Measurements from ENCODE around the gene AGPAT2. TPM values are rescaled to one million over a fixed set of nuclear protein-coding genes. Genes with fewer than 3 reads are reported as not detected.

AGPAT2 gene
- total RNA-seq, 1 donor from 2014 or later = 2.4 TPM

DNA sequence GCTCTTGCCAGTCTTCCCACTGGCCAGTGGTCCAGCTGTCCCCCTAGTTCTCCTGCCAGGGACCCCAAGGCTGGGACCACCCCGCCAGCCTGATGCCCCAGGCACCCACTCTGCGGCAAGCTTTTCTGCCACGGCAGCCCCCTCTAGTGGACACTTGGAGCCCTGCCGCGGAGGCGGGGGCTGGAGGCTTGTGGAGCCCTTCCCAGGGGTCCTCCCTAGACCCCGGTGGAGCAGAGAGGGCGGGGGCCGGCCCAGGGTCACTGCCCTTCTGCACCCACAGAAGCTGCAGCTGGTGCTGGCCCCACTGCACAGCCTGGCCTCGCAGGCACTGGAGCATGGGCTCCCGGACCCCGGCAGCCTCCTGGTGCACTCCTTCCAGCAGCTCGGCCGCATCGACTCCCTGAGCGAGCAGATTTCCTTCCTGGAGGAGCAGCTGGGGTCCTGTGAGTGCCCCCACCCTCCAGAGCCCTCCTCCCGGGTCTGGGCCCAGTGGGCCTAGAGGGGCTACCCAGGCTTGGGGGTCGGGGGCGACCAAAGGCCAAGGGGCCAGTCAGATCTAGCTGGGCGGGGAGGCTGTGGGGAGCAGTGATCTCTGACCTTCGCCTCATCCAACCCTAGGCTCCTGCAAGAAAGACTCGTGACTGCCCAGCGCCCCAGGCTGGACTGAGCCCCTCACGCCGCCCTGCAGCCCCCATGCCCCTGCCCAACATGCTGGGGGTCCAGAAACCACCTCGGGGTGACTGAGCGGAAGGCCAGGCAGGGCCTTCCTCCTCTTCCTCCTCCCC is 15.4 kb downstream of the AGPAT2 start:
- Mint-ChIP-seq H3K4me1 (no peaks in the 10 kb centered on the region), H3K27me3 (ENCODE audit: insufficient read depth, low read depth) (peaks cover under 1% of the 10 kb centered on the region), H3K27ac (no peak overlapping the region), H3K36me3 (no peaks in the 10 kb centered on the region), H3K9me3 (no peaks in the 10 kb centered on the region), H3K4me3 (no peak overlapping the region)
- no peaks in the 10 kb centered on the region for H3K9me3 ChIP-seq (ENCODE audit: low read depth)
- H3K4me2 ChIP-seq = no peak overlapping the region
- no peaks in the 10 kb centered on the region for H3K79me2 ChIP-seq (ENCODE audit: low read depth)
- peaks cover 4% of the 10 kb centered on the region for H3K4me1 ChIP-seq
- H3K9ac ChIP-seq = no peak overlapping the region
- H3K36me3 ChIP-seq = no peaks in the 10 kb centered on the region
- H3F3A ChIP-seq (ENCODE audit: low read depth) = peaks cover under 1% of the 10 kb centered on the region
- peaks cover 1% of the 10 kb centered on the region for H3K27me3 ChIP-seq
- TF ChIP-seq, protein P1, sequence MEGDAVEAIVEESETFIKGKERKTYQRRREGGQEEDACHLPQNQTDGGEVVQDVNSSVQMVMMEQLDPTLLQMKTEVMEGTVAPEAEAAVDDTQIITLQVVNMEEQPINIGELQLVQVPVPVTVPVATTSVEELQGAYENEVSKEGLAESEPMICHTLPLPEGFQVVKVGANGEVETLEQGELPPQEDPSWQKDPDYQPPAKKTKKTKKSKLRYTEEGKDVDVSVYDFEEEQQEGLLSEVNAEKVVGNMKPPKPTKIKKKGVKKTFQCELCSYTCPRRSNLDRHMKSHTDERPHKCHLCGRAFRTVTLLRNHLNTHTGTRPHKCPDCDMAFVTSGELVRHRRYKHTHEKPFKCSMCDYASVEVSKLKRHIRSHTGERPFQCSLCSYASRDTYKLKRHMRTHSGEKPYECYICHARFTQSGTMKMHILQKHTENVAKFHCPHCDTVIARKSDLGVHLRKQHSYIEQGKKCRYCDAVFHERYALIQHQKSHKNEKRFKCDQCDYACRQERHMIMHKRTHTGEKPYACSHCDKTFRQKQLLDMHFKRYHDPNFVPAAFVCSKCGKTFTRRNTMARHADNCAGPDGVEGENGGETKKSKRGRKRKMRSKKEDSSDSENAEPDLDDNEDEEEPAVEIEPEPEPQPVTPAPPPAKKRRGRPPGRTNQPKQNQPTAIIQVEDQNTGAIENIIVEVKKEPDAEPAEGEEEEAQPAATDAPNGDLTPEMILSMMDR (IDR thresholded peaks at IDR 0.05) = peak; percentile 96
- no peak for TF ChIP-seq EZH2phosphoT487 (IDR thresholded peaks at IDR 0.05)
- no peaks in the 10 kb centered on the region for H4K20me1 ChIP-seq (ENCODE audit: low read depth)
- no peak overlapping the region for H2AFZ ChIP-seq (replicated peaks)
- DNase-seq (ENCODE audit: low spot score) = peak; percentile 74
- H3K27ac ChIP-seq = no peak overlapping the region
- H3K4me3 ChIP-seq = no peak overlapping the region

DNA sequence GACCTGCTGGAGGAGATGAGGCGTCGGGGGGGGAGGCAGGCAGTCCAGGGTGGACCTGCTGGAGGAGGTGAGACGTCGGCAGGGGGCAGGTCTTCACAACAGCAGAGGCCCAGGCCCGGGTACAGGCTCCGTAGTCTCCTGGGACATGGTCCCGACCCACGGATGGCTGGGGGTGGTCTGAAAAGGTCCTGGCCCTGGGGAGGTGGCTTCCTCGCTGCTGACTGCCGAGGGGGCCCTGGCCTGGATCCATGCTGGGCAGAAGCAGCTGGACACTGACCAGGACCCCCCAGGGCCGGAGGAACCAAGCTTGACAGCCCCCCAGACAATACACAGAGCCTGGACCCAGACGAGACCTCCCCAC is 16.0 kb downstream of the AGPAT2 start:
- no peak overlapping the region for H3K4me3 ChIP-seq
- H3F3A ChIP-seq (ENCODE audit: low read depth) = peaks cover 7% of the 10 kb centered on the region
- H3K36me3 ChIP-seq = no peaks in the 10 kb centered on the region
- no peaks in the 10 kb centered on the region for H4K20me1 ChIP-seq (ENCODE audit: low read depth)
- H3K27me3 ChIP-seq = peaks cover 7% of the 10 kb centered on the region
- Mint-ChIP-seq H3K4me1 (peaks cover 4% of the 10 kb centered on the region), H3K27ac (no peak overlapping the region), H3K4me3 (no peak overlapping the region), H3K36me3 (no peaks in the 10 kb centered on the region), H3K27me3 (ENCODE audit: insufficient read depth, low read depth) (no peaks in the 10 kb centered on the region), H3K9me3 (no peaks in the 10 kb centered on the region)
- H3K4me1 ChIP-seq = peaks cover 7% of the 10 kb centered on the region
- no peak overlapping the region for H3K9ac ChIP-seq
- TF ChIP-seq, protein P1 (IDR thresholded peaks at IDR 0.05) = no peak
- TF ChIP-seq EZH2phosphoT487 (IDR thresholded peaks at IDR 0.05) (no peak), EZH2 (IDR thresholded peaks at IDR 0.05) (no peak)
- no peak overlapping the region for H2AFZ ChIP-seq (replicated peaks)
- DNase-seq (ENCODE audit: low spot score) = no peak
- no peaks in the 10 kb centered on the region for H3K79me2 ChIP-seq (ENCODE audit: low read depth)
- no peaks in the 10 kb centered on the region for H3K9me3 ChIP-seq (ENCODE audit: low read depth)
- H3K4me2 ChIP-seq = no peak overlapping the region
- H3K27ac ChIP-seq = no peak overlapping the region

DNA sequence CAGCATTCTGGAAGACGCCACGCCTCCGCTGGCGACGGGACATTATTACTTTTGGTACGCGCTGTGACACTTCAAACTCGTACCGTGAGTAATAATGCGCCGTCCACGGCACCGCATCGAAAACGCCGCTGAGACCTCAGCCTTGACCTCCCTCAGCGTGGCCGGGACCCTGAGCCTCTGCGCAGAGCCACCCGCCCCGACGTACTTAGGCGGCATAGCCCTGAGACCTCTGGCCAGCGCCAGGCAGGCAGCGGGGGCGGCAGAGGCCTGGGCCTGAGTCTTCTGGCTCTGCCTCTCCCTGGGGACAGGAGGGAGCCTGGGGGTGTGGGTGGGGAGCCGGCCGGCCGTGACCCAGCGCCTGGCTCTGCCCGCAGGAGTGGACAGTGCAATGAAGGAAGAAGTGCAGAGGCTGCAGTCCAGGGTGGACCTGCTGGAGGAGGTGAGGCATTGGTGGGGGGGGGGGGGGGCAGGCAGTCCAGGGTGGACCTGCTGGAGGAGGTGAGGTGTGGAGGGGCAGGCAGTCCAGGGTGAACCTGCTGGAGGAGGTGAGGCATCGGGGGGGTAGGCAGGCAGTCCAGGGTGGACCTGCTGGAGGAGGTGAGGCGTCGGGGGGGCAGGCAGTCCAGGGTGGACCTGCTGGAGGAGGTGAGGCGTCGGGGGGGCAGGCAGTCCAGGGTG is 16.5 kb downstream of the AGPAT2 start:
- Mint-ChIP-seq H3K4me3 (no peak overlapping the region), H3K36me3 (no peaks in the 10 kb centered on the region), H3K27ac (no peak overlapping the region), H3K9me3 (no peaks in the 10 kb centered on the region), H3K4me1 (peaks cover 4% of the 10 kb centered on the region), H3K27me3 (ENCODE audit: insufficient read depth, low read depth) (no peaks in the 10 kb centered on the region)
- Histone ChIP-seq H3K27me3 (peaks cover 10% of the 10 kb centered on the region), H2AFZ (replicated peaks) (no peak overlapping the region), H3K79me2 (ENCODE audit: low read depth) (no peaks in the 10 kb centered on the region), H3K4me1 (peaks cover 7% of the 10 kb centered on the region), H3K4me2 (no peak overlapping the region), H4K20me1 (ENCODE audit: low read depth) (no peaks in the 10 kb centered on the region), H3F3A (ENCODE audit: low read depth) (peaks cover 7% of the 10 kb centered on the region), H3K4me3 (no peak overlapping the region), H3K36me3 (no peaks in the 10 kb centered on the region), H3K9me3 (ENCODE audit: low read depth) (no peaks in the 10 kb centered on the region), H3K9ac (no peak overlapping the region), H3K27ac (no peak overlapping the region)
- TF ChIP-seq, protein P1 (IDR thresholded peaks at IDR 0.05) = no peak
- TF ChIP-seq EZH2phosphoT487 (IDR thresholded peaks at IDR 0.05) (no peak), EZH2 (IDR thresholded peaks at IDR 0.05) (no peak)
- no peak for DNase-seq (ENCODE audit: low spot score)
